ENCODE data around the gene TANGO2.

Gene TANGO2

DNA sequence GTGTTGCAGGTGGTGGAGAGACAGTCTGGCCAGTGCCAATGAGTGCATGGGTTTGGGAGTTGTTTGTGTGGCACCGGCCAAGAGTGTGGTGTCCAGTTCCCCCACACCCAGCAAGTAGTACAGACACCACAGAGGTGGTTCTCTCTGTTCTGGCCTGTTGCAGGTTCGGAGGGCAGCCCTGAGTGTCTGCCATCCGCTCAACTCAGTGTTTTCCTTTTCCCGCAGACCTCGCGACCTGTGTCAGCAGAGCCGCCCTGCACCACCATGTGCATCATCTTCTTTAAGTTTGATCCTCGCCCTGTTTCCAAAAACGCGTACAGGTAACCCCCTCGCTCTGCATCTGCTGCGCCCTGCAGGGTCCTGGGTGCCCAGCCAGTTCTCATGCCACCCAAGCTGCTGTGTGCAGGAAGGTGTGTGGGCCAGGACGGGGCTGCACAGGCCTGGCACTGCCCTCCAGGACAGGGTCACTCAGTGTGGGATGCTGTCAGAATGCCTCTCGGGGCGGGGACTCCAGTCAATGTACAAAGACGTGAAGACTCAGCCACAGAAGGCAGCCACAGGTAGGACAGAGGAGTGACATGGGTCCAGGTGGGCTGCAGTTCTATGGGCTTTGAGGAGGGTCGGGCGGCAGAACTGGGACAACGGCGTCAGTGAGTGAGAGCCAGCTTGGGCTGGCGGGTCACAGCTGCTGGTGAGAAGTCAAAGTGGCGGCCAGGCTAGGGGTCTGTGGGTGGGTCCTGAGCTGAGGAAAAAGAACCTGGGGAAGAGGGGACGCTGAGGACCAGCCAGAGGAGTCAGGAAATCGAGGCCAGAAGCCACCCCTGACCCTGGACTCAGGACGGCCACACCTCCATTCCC lies 15.9 kb downstream of the TANGO2 start:
- Histone ChIP-seq H3K36me3 (no peaks in the 10 kb centered on the region), H3K4me1 (peaks cover 8% of the 10 kb centered on the region; the same call in 1 of the 2 replicates), H3K4me3 (ENCODE audit: low read depth, low read length) (no peak overlapping the region), H3K27me3 (no peaks in the 10 kb centered on the region), H3K9me3 (no peaks in the 10 kb centered on the region)
- DNase-seq, result no peak
- TF ChIP-seq, protein P1, sequence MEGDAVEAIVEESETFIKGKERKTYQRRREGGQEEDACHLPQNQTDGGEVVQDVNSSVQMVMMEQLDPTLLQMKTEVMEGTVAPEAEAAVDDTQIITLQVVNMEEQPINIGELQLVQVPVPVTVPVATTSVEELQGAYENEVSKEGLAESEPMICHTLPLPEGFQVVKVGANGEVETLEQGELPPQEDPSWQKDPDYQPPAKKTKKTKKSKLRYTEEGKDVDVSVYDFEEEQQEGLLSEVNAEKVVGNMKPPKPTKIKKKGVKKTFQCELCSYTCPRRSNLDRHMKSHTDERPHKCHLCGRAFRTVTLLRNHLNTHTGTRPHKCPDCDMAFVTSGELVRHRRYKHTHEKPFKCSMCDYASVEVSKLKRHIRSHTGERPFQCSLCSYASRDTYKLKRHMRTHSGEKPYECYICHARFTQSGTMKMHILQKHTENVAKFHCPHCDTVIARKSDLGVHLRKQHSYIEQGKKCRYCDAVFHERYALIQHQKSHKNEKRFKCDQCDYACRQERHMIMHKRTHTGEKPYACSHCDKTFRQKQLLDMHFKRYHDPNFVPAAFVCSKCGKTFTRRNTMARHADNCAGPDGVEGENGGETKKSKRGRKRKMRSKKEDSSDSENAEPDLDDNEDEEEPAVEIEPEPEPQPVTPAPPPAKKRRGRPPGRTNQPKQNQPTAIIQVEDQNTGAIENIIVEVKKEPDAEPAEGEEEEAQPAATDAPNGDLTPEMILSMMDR (IDR thresholded peaks at IDR 0.05; ENCODE audit: low read depth, low read length), result no peak

- DNase-seq, result no peak
- Histone ChIP-seq H3K36me3 (no peaks in the 10 kb centered on the region), H3K27me3 (no peaks in the 10 kb centered on the region), H3K9me3 (no peaks in the 10 kb centered on the region), H3K4me3 (ENCODE audit: low read depth, low read length) (no peak overlapping the region), H3K4me1 (peaks cover 8% of the 10 kb centered on the region; the same call in 1 of the 2 replicates)
- TF ChIP-seq, protein P1 (IDR thresholded peaks at IDR 0.05; ENCODE audit: low read depth, low read length), result no peak
Observed at GRCh38 chr22:20037419-20037818, 16.5 kb downstream of the TANGO2 start.

DNA sequence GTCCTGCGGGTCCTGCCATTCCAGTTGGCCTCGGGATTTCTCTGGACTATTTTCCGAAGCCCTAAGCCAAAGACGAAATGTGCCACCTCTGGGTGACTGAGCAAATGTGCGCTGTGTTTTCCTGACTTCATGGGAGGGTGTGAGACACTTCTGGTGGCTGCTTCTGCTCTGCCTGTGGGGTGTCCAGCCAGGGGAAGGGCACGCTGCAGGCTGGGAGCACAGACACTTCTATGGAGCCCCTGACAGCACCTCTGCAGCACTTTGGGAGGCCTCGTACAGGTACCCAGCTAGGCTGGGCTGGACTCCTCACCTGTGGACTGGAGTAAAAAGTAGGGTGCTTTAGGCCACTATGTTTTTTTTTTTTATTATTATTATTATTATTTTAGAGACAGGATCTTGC lies 17.7 kb downstream of the TANGO2 start:
- H3K36me3 ChIP-seq, result no peaks in the 10 kb centered on the region
- H3K27me3 ChIP-seq, result no peaks in the 10 kb centered on the region
- no peak for DNase-seq
- TF ChIP-seq, protein P1 (IDR thresholded peaks at IDR 0.05; ENCODE audit: low read depth, low read length), result no peak
- no peak overlapping the region for H3K4me3 ChIP-seq (ENCODE audit: low read depth, low read length)
- H3K4me1 ChIP-seq, result peaks cover 8% of the 10 kb centered on the region; the same call in 1 of the 2 replicates
- no peaks in the 10 kb centered on the region for H3K9me3 ChIP-seq

GRCh38 chr22:20039683-20040325 lies 18.9 kb downstream of the TANGO2 start:
- Histone ChIP-seq H3K4me1 (peaks cover 8% of the 10 kb centered on the region; the same call in 1 of the 2 replicates), H3K4me3 (ENCODE audit: low read depth, low read length) (no peak overlapping the region), H3K9me3 (no peaks in the 10 kb centered on the region), H3K36me3 (no peaks in the 10 kb centered on the region), H3K27me3 (no peaks in the 10 kb centered on the region)
- no peak for DNase-seq
- TF ChIP-seq, protein P1 (IDR thresholded peaks at IDR 0.05; ENCODE audit: low read depth, low read length), result no peak

GRCh38 chr22:20040327-20041200 lies 19.7 kb downstream of the TANGO2 start:
- Histone ChIP-seq H3K4me1 (peaks cover 8% of the 10 kb centered on the region; the same call in 1 of the 2 replicates), H3K36me3 (no peaks in the 10 kb centered on the region), H3K27me3 (no peaks in the 10 kb centered on the region), H3K4me3 (ENCODE audit: low read depth, low read length) (no peak overlapping the region), H3K9me3 (no peaks in the 10 kb centered on the region)
- TF ChIP-seq, protein P1 (IDR thresholded peaks at IDR 0.05; ENCODE audit: low read depth, low read length), result no peak
- no peak for DNase-seq
